ENCODE data around the gene HIVEP3.
A peak's percentile ranks its signal among the peaks of the same experiment; 100 is the strongest.

HIVEP3 gene

GRCh38 chr1:41675401-41675800, 243.3 kb downstream of the HIVEP3 start:
- no peak for DNase-seq

GRCh38 chr1:41674522-41674921, 244.2 kb downstream of the HIVEP3 start:
- DNase-seq = no peak

GRCh38 chr1:41673806-41674205, 244.9 kb downstream of the HIVEP3 start:
- peak; percentile 25 for DNase-seq

GRCh38 chr1:41673378-41673777, 245.3 kb downstream of the HIVEP3 start:
- DNase-seq = peak; percentile 69

- no peak for DNase-seq
These were observed 245.9 kb downstream of the HIVEP3 start for GRCh38 chr1:41672641-41673361.

- DNase-seq = no peak
These were observed 246.5 kb downstream of the HIVEP3 start for GRCh38 chr1:41672173-41672572.

- DNase-seq = no peak
These were observed 247.5 kb downstream of the HIVEP3 start for GRCh38 chr1:41671116-41671755.

- no peak for DNase-seq
These were observed 248.3 kb downstream of the HIVEP3 start for GRCh38 chr1:41670217-41670957.

- no peak for DNase-seq
These were observed 249.8 kb downstream of the HIVEP3 start for GRCh38 chr1:41668967-41669366.

GRCh38 chr1:41668054-41668660, 250.6 kb downstream of the HIVEP3 start:
- no peak for DNase-seq

GRCh38 chr1:41666981-41667631, 251.6 kb downstream of the HIVEP3 start:
- no peak for DNase-seq

GRCh38 chr1:41665962-41666917, 252.5 kb downstream of the HIVEP3 start:
- no peak for DNase-seq

GRCh38 chr1:41664861-41665640, 253.7 kb downstream of the HIVEP3 start:
- no peak for DNase-seq

- no peak for DNase-seq
These were observed 254.9 kb downstream of the HIVEP3 start for GRCh38 chr1:41663671-41664400.

GRCh38 chr1:41662765-41663437, 255.8 kb downstream of the HIVEP3 start:
- no peak for DNase-seq

- peak; percentile 81 for DNase-seq
These were observed 256.5 kb downstream of the HIVEP3 start for GRCh38 chr1:41662061-41662764.

GRCh38 chr1:41661428-41662060, 257.2 kb downstream of the HIVEP3 start:
- DNase-seq = peak; percentile 36
